ENCODE measurements around the gene ANKAR. TPM values are rescaled to one million over a fixed set of nuclear protein-coding genes. Genes with fewer than 3 reads are reported as not detected.

The ANKAR gene
- total and polyA plus RNA-seq, 4 experiments from 2014 or later: 2.8 to 20.2 (median 12.7) TPM

GRCh38 chr2:189631849-189632248 lies 42.6 kb upstream of the ANKAR start:
- no peaks in the 10 kb centered on the region for H3K9me3 Mint-ChIP-seq
- no peaks in the 10 kb centered on the region for H3K4me1 Mint-ChIP-seq
- no peak overlapping the region for H3K27ac ChIP-seq (ENCODE audit: low read depth, low read length)
- no peaks in the 10 kb centered on the region for H3K36me3 ChIP-seq (ENCODE audit: insufficient read depth, low read length)
- no peak overlapping the region for H3K4me3 Mint-ChIP-seq
- H3K27me3 ChIP-seq (ENCODE audit: insufficient read depth, low read length): no peaks in the 10 kb centered on the region
- intact Hi-C loops (cut with micrococcal nuclease): loop anchor here (2.0 kb wide), 2 partner anchors 51 to 539 kb away; partner anchors contain the start of gene SLC40A1
- no peak for DNase-seq
- no peaks in the 10 kb centered on the region for H3K9me3 ChIP-seq (ENCODE audit: control insufficient read depth in 1 of 2, low read length in 2 of 2)
- H3K36me3 Mint-ChIP-seq: no peaks in the 10 kb centered on the region
- no peaks in the 10 kb centered on the region for H3K4me1 ChIP-seq (ENCODE audit: insufficient read depth, low read length)
- POLR2A ChIA-PET (ENCODE audit: partially characterized antibody): no interaction called here
- no peak overlapping the region for H3K27ac Mint-ChIP-seq
- H3K4me3 ChIP-seq (ENCODE audit: low read length in 2 of 2): no peak overlapping the region
- no peaks in the 10 kb centered on the region for H3K27me3 Mint-ChIP-seq
- CTCF ChIA-PET (ENCODE audit: partially characterized antibody): interaction anchor here (1.1 kb wide), 1 partner anchor 26 kb away, joined by 3 read pairs; no protein-coding TSS in a partner anchor

DNA sequence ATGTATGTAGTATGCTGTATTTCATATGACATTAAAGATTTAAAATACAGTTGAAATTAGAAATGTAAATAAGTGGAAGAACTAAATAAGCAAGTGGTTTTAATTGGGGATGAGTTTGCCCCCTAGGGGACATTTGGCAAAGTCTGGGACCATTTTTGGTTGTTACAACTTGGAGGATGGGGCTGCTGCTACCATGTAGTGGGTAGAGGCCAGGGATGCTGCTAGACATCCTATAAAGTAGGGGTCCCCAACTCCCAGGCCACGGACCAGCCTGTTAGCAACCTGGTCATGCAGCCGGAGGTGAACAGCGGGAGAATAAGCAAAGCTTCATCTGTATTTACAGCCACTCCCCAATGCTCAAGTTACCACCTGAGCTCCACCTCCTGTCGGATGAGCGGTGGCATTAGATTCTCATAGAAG lies 41.1 kb upstream of the ANKAR start:
- Histone ChIP-seq H3K36me3 (ENCODE audit: insufficient read depth, low read length) (no peaks in the 10 kb centered on the region), H3K4me1 (ENCODE audit: insufficient read depth, low read length) (no peaks in the 10 kb centered on the region), H3K9me3 (ENCODE audit: control insufficient read depth in 1 of 2, low read length in 2 of 2) (no peaks in the 10 kb centered on the region), H3K27ac (ENCODE audit: low read depth, low read length) (no peak overlapping the region), H3K27me3 (ENCODE audit: insufficient read depth, low read length) (no peaks in the 10 kb centered on the region), H3K4me3 (ENCODE audit: low read length in 2 of 2) (no peak overlapping the region)
- H3K27ac Mint-ChIP-seq: no peak overlapping the region
- H3K27me3 Mint-ChIP-seq: no peaks in the 10 kb centered on the region
- peak; percentile 24 to 33 (median 31) for DNase-seq
- intact Hi-C loops (cut with micrococcal nuclease): loop anchor here (1.0 to 2.0 kb wide), 3 partner anchors 53 to 541 kb away; partner anchors contain the start of gene SLC40A1
- no peak overlapping the region for H3K4me3 Mint-ChIP-seq
- POLR2A ChIA-PET (ENCODE audit: partially characterized antibody): interaction anchor here (1.0 kb wide), 1 partner anchor 25 kb away, joined by 3 read pairs; no protein-coding TSS in a partner anchor
- peaks cover 0 to 1% (median 0%) of the 10 kb centered on the region in 4 donors for H3K4me1 Mint-ChIP-seq
- CTCF ChIA-PET (ENCODE audit: partially characterized antibody): interaction anchor here (0.7 to 1.7 kb wide), 10 partner anchors 9 to 194 kb away, joined by 3 to 7 read pairs (median 4); no protein-coding TSS in a partner anchor
- no peaks in the 10 kb centered on the region for H3K9me3 Mint-ChIP-seq
- H3K36me3 Mint-ChIP-seq: no peaks in the 10 kb centered on the region

DNA sequence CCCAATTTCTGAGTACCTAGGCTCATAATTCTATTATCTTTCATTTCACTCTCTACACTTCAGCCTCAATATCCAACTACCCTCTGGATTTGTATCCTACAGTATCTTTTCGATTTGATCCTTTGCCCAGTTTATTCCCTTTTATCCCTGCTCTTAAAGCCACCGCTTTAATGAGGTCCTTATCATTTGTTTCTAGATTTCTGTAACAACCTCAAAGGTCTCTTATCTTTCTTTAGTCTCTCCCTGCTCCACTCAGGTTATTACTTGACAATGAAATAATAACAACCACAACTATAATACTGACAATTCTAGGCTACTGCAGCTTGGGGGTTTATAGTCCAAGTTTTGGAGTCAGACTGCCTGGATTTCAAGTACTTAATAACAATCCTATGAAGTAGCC lies 39.1 kb upstream of the ANKAR start:
- CTCF ChIA-PET (ENCODE audit: partially characterized antibody): interaction anchor here (0.9 kb wide), 2 partner anchors 24 to 171 kb away, joined by 3 read pairs; no protein-coding TSS in a partner anchor
- intact Hi-C loops (cut with micrococcal nuclease): no loop called here
- POLR2A ChIA-PET (ENCODE audit: partially characterized antibody): no interaction called here
- Mint-ChIP-seq H3K9me3 (no peaks in the 10 kb centered on the region), H3K27me3 (no peaks in the 10 kb centered on the region), H3K4me1 (peaks cover 0 to 2% (median under 1%) of the 10 kb centered on the region in 4 donors), H3K36me3 (no peaks in the 10 kb centered on the region), H3K4me3 (no peak overlapping the region), H3K27ac (no peak overlapping the region)
- Histone ChIP-seq H3K27ac (ENCODE audit: low read depth, low read length) (no peak overlapping the region), H3K27me3 (ENCODE audit: insufficient read depth, low read length) (no peaks in the 10 kb centered on the region), H3K4me1 (ENCODE audit: insufficient read depth, low read length) (no peaks in the 10 kb centered on the region), H3K9me3 (ENCODE audit: control insufficient read depth in 1 of 2, low read length in 2 of 2) (no peaks in the 10 kb centered on the region), H3K36me3 (ENCODE audit: insufficient read depth, low read length) (no peaks in the 10 kb centered on the region), H3K4me3 (ENCODE audit: low read length in 2 of 2) (no peak overlapping the region)
- DNase-seq: no peak

- H3K27ac Mint-ChIP-seq: peak overlapping the region in 1 of 7 donors; percentile 43
- H3K36me3 Mint-ChIP-seq: no peaks in the 10 kb centered on the region
- H3K4me3 Mint-ChIP-seq: no peak overlapping the region
- no peaks in the 10 kb centered on the region for H3K4me1 ChIP-seq (ENCODE audit: insufficient read depth, low read length)
- no peak overlapping the region for H3K4me3 ChIP-seq (ENCODE audit: low read length in 2 of 2)
- intact Hi-C loops (cut with micrococcal nuclease): no loop called here
- no peak overlapping the region for H3K27ac ChIP-seq (ENCODE audit: low read depth, low read length)
- ChIA-PET CTCF (ENCODE audit: partially characterized antibody) (no interaction called here), POLR2A (ENCODE audit: partially characterized antibody) (no interaction called here)
- H3K36me3 ChIP-seq (ENCODE audit: insufficient read depth, low read length): no peaks in the 10 kb centered on the region
- no peak for DNase-seq
- H3K4me1 Mint-ChIP-seq: peaks cover 0 to 4% (median under 1%) of the 10 kb centered on the region in 4 donors
- no peaks in the 10 kb centered on the region for H3K27me3 Mint-ChIP-seq
- H3K9me3 ChIP-seq (ENCODE audit: control insufficient read depth in 1 of 2, low read length in 2 of 2): no peaks in the 10 kb centered on the region
- H3K9me3 Mint-ChIP-seq: peaks cover 0 to 2% (median 0%) of the 10 kb centered on the region in 8 donors
- H3K27me3 ChIP-seq (ENCODE audit: insufficient read depth, low read length): no peaks in the 10 kb centered on the region
These were observed 36.0 kb upstream of the ANKAR start for GRCh38 chr2:189638301-189639006.

- ChIA-PET POLR2A (ENCODE audit: partially characterized antibody) (no interaction called here), CTCF (ENCODE audit: partially characterized antibody) (no interaction called here)
- Mint-ChIP-seq H3K4me1 (peaks cover 0 to 4% (median under 1%) of the 10 kb centered on the region in 4 donors), H3K27ac (peak overlapping the region in 1 of 7 donors; percentile 16), H3K4me3 (no peak overlapping the region), H3K9me3 (peaks cover 0 to 2% (median 0%) of the 10 kb centered on the region in 8 donors), H3K36me3 (no peaks in the 10 kb centered on the region), H3K27me3 (no peaks in the 10 kb centered on the region)
- intact Hi-C loops (cut with micrococcal nuclease): no loop called here
- DNase-seq: no peak
- H3K9me3 ChIP-seq (ENCODE audit: control insufficient read depth in 1 of 2, low read length in 2 of 2): no peaks in the 10 kb centered on the region
- no peaks in the 10 kb centered on the region for H3K4me1 ChIP-seq (ENCODE audit: insufficient read depth, low read length)
- H3K36me3 ChIP-seq (ENCODE audit: insufficient read depth, low read length): no peaks in the 10 kb centered on the region
- H3K27ac ChIP-seq (ENCODE audit: low read depth, low read length): no peak overlapping the region
- no peaks in the 10 kb centered on the region for H3K27me3 ChIP-seq (ENCODE audit: insufficient read depth, low read length)
- no peak overlapping the region for H3K4me3 ChIP-seq (ENCODE audit: low read length in 2 of 2)
These were observed 35.4 kb upstream of the ANKAR start for GRCh38 chr2:189639007-189639609.

DNA sequence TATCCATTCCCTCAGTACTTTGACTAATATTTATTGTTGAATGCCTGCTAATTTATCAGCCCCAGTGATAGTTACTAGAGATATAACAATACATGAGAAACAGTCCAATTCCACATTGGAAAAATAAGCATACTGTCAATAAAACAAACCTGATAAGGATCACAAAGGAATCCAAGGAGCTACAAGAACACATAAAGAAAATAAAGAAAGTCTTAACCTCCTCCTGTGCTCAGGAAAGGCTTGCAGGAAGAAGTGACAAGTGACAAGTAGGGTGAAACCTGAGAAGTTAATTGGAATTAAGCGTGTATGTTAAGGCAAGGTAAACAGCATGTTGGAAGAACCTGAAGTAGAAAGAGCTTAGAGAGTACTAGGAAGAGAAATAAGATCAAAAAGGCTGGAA lies 33.5 kb upstream of the ANKAR start:
- CTCF ChIA-PET (ENCODE audit: partially characterized antibody): no interaction called here
- Histone ChIP-seq H3K9me3 (ENCODE audit: control insufficient read depth in 1 of 2, low read length in 2 of 2) (no peaks in the 10 kb centered on the region), H3K4me1 (ENCODE audit: insufficient read depth, low read length) (no peaks in the 10 kb centered on the region), H3K4me3 (ENCODE audit: low read length in 2 of 2) (no peak overlapping the region), H3K27me3 (ENCODE audit: insufficient read depth, low read length) (no peaks in the 10 kb centered on the region), H3K27ac (ENCODE audit: low read depth, low read length) (no peak overlapping the region), H3K36me3 (ENCODE audit: insufficient read depth, low read length) (no peaks in the 10 kb centered on the region)
- H3K36me3 Mint-ChIP-seq: no peaks in the 10 kb centered on the region
- H3K27me3 Mint-ChIP-seq: no peaks in the 10 kb centered on the region
- no peak overlapping the region for H3K4me3 Mint-ChIP-seq
- H3K9me3 Mint-ChIP-seq: peaks cover 0 to 2% (median 0%) of the 10 kb centered on the region in 8 donors
- no peak overlapping the region for H3K27ac Mint-ChIP-seq
- POLR2A ChIA-PET (ENCODE audit: partially characterized antibody): interaction anchor here (1.9 kb wide), 1 partner anchor 18 kb away, joined by 4 read pairs; no protein-coding TSS in a partner anchor
- peaks cover 0 to 4% (median under 1%) of the 10 kb centered on the region in 4 donors for H3K4me1 Mint-ChIP-seq
- intact Hi-C loops (cut with micrococcal nuclease): no loop called here
- no peak for DNase-seq

GRCh38 chr2:189641590-189641989 lies 32.9 kb upstream of the ANKAR start:
- no peaks in the 10 kb centered on the region for H3K36me3 Mint-ChIP-seq
- DNase-seq: no peak
- no peaks in the 10 kb centered on the region for H3K27me3 Mint-ChIP-seq
- Histone ChIP-seq H3K4me1 (ENCODE audit: insufficient read depth, low read length) (no peaks in the 10 kb centered on the region), H3K4me3 (ENCODE audit: low read length in 2 of 2) (no peak overlapping the region), H3K36me3 (ENCODE audit: insufficient read depth, low read length) (no peaks in the 10 kb centered on the region), H3K27me3 (ENCODE audit: insufficient read depth, low read length) (no peaks in the 10 kb centered on the region), H3K27ac (ENCODE audit: low read depth, low read length) (no peak overlapping the region), H3K9me3 (ENCODE audit: control insufficient read depth in 1 of 2, low read length in 2 of 2) (no peaks in the 10 kb centered on the region)
- H3K9me3 Mint-ChIP-seq: peaks cover 0 to 2% (median 0%) of the 10 kb centered on the region in 8 donors
- no peak overlapping the region for H3K27ac Mint-ChIP-seq
- intact Hi-C loops (cut with micrococcal nuclease): no loop called here
- ChIA-PET POLR2A (ENCODE audit: partially characterized antibody) (interaction anchor here (1.9 kb wide), 1 partner anchor 17 kb away, joined by 4 read pairs; no protein-coding TSS in a partner anchor), CTCF (ENCODE audit: partially characterized antibody) (interaction anchor here (1.2 kb wide), 1 partner anchor 8 kb away, joined by 3 read pairs; no protein-coding TSS in a partner anchor)
- H3K4me3 Mint-ChIP-seq: no peak overlapping the region
- H3K4me1 Mint-ChIP-seq: peaks cover 0 to 4% (median under 1%) of the 10 kb centered on the region in 4 donors
